Measurements from ENCODE around the gene RPS8. TPM values are rescaled to one million over a fixed set of nuclear protein-coding genes. Genes with fewer than 3 reads are reported as not detected.
"Not testable (repeated sequence)": the region's sequence is repeated elsewhere in the genome, so short reads cannot be mapped to it uniquely, and the experiment has no call there.

The RPS8 gene
- total and polyA plus RNA-seq, 4 donors, result 1,373 to 3,400 (median 1,929) TPM

- no peaks in the 10 kb centered on the region for H3K9me3 ChIP-seq (ENCODE audit: control insufficient read depth, low read length)
- 3 to 5% methylated on average over 14 of the region's 14 CpGs for WGBS, 2 donors
- DNase-seq (no peak), ATAC-seq (ENCODE audit: low FRiP score) (peak; percentile 4)
- intact Hi-C loops (cut with DNase I), result no loop called here
- H3K36me3 ChIP-seq (ENCODE audit: control insufficient read depth in 1 of 2, insufficient read depth in 2 of 2, low read length in 1 of 2), result no peaks in the 10 kb centered on the region
- no peak overlapping the region for H3K27ac ChIP-seq (ENCODE audit: low read depth in 1 of 2, low read length in 2 of 2)
- H3K4me3 ChIP-seq (ENCODE audit: low read length in 2 of 2), result no peak overlapping the region
- H3K4me1 ChIP-seq (ENCODE audit: control insufficient read depth in 1 of 2, insufficient read depth in 2 of 2, low read length in 2 of 2), result no peaks in the 10 kb centered on the region
- H3K27me3 ChIP-seq (ENCODE audit: control insufficient read depth in 1 of 2, insufficient read depth in 2 of 2, low read length in 1 of 2), result no peaks in the 10 kb centered on the region
These were observed 35.1 kb upstream of the RPS8 start for GRCh38 chr1:44740179-44740617.

- Histone ChIP-seq H3K4me1 (ENCODE audit: control insufficient read depth in 1 of 2, insufficient read depth in 2 of 2, low read length in 2 of 2) (no peaks in the 10 kb centered on the region), H3K4me3 (ENCODE audit: low read length in 2 of 2) (no peak overlapping the region), H3K27me3 (ENCODE audit: control insufficient read depth in 1 of 2, insufficient read depth in 2 of 2, low read length in 1 of 2) (no peaks in the 10 kb centered on the region), H3K36me3 (ENCODE audit: control insufficient read depth in 1 of 2, insufficient read depth in 2 of 2, low read length in 1 of 2) (no peaks in the 10 kb centered on the region), H3K27ac (ENCODE audit: low read depth in 1 of 2, low read length in 2 of 2) (no peak overlapping the region), H3K9me3 (ENCODE audit: control insufficient read depth, low read length) (no peaks in the 10 kb centered on the region)
- intact Hi-C loops (cut with DNase I), result no loop called here
- no peak for DNase-seq
- no peak for ATAC-seq (ENCODE audit: low FRiP score)
- 79 to 92% methylated on average over 1 of the region's 1 CpG for WGBS, 2 donors
These were observed 32.1 kb upstream of the RPS8 start for GRCh38 chr1:44743211-44743610.

GRCh38 chr1:44747878-44748277 is 27.5 kb upstream of the RPS8 start:
- intact Hi-C loops (cut with DNase I), result no loop called here
- no peak overlapping the region for H3K27ac ChIP-seq (ENCODE audit: low read depth in 1 of 2, low read length in 2 of 2)
- H3K4me3 ChIP-seq (ENCODE audit: low read length in 2 of 2), result no peak overlapping the region
- WGBS, 2 donors, result 86 to 92% methylated on average over 3 of the region's 3 CpGs
- no peaks in the 10 kb centered on the region for H3K27me3 ChIP-seq (ENCODE audit: control insufficient read depth in 1 of 2, insufficient read depth in 2 of 2, low read length in 1 of 2)
- DNase-seq (no peak), ATAC-seq (ENCODE audit: low FRiP score) (no peak)
- H3K9me3 ChIP-seq (ENCODE audit: control insufficient read depth, low read length), result no peaks in the 10 kb centered on the region
- H3K36me3 ChIP-seq (ENCODE audit: control insufficient read depth in 1 of 2, insufficient read depth in 2 of 2, low read length in 1 of 2), result no peaks in the 10 kb centered on the region
- no peaks in the 10 kb centered on the region for H3K4me1 ChIP-seq (ENCODE audit: control insufficient read depth in 1 of 2, insufficient read depth in 2 of 2, low read length in 2 of 2)

GRCh38 chr1:44757420-44757819 is 17.9 kb upstream of the RPS8 start:
- Histone ChIP-seq H3K36me3 (ENCODE audit: control insufficient read depth in 1 of 2, insufficient read depth in 2 of 2, low read length in 1 of 2) (no peaks in the 10 kb centered on the region), H3K4me1 (ENCODE audit: control insufficient read depth in 1 of 2, insufficient read depth in 2 of 2, low read length in 2 of 2) (no peaks in the 10 kb centered on the region), H3K27me3 (ENCODE audit: control insufficient read depth in 1 of 2, insufficient read depth in 2 of 2, low read length in 1 of 2) (no peaks in the 10 kb centered on the region), H3K27ac (ENCODE audit: low read depth in 1 of 2, low read length in 2 of 2) (no peak overlapping the region), H3K9me3 (ENCODE audit: control insufficient read depth, low read length) (no peaks in the 10 kb centered on the region), H3K4me3 (ENCODE audit: low read length in 2 of 2) (no peak overlapping the region)
- intact Hi-C loops (cut with DNase I), result no loop called here
- ATAC-seq (ENCODE audit: low FRiP score) (no peak), DNase-seq (no peak)
- 94 to 95% methylated on average over 2 of the region's 2 CpGs for WGBS, 2 donors

- Histone ChIP-seq H3K36me3 (ENCODE audit: control insufficient read depth in 1 of 2, insufficient read depth in 2 of 2, low read length in 1 of 2) (no peaks in the 10 kb centered on the region), H3K4me1 (ENCODE audit: control insufficient read depth in 1 of 2, insufficient read depth in 2 of 2, low read length in 2 of 2) (no peaks in the 10 kb centered on the region), H3K27me3 (ENCODE audit: control insufficient read depth in 1 of 2, insufficient read depth in 2 of 2, low read length in 1 of 2) (no peaks in the 10 kb centered on the region), H3K27ac (ENCODE audit: low read depth in 1 of 2, low read length in 2 of 2) (no peak overlapping the region), H3K4me3 (ENCODE audit: low read length in 2 of 2) (no peak overlapping the region), H3K9me3 (ENCODE audit: control insufficient read depth, low read length) (no peaks in the 10 kb centered on the region)
- 92 to 98% methylated on average over 11 of the region's 11 CpGs for WGBS, 2 donors
- intact Hi-C loops (cut with DNase I), result no loop called here
- ATAC-seq (ENCODE audit: low FRiP score) (no peak), DNase-seq (no peak)
These were observed 16.3 kb upstream of the RPS8 start for GRCh38 chr1:44759077-44759476.

GRCh38 chr1:44760876-44761275 is 14.5 kb upstream of the RPS8 start:
- ATAC-seq (ENCODE audit: low FRiP score) (no peak), DNase-seq (no peak)
- Histone ChIP-seq H3K4me3 (ENCODE audit: low read length in 2 of 2) (no peak overlapping the region), H3K4me1 (ENCODE audit: control insufficient read depth in 1 of 2, insufficient read depth in 2 of 2, low read length in 2 of 2) (no peaks in the 10 kb centered on the region), H3K9me3 (ENCODE audit: control insufficient read depth, low read length) (no peaks in the 10 kb centered on the region), H3K36me3 (ENCODE audit: control insufficient read depth in 1 of 2, insufficient read depth in 2 of 2, low read length in 1 of 2) (no peaks in the 10 kb centered on the region), H3K27ac (ENCODE audit: low read depth in 1 of 2, low read length in 2 of 2) (no peak overlapping the region), H3K27me3 (ENCODE audit: control insufficient read depth in 1 of 2, insufficient read depth in 2 of 2, low read length in 1 of 2) (no peaks in the 10 kb centered on the region)
- WGBS, 2 donors, result 93 to 97% methylated on average over 3 of the region's 3 CpGs
- intact Hi-C loops (cut with DNase I), result no loop called here

GRCh38 chr1:44766421-44766820 is 8.9 kb upstream of the RPS8 start:
- intact Hi-C loops (cut with DNase I); H3K36me3 ChIP-seq (ENCODE audit: control insufficient read depth in 1 of 2, insufficient read depth in 2 of 2, low read length in 1 of 2); H3K27me3 ChIP-seq (ENCODE audit: control insufficient read depth in 1 of 2, insufficient read depth in 2 of 2, low read length in 1 of 2); H3K4me1 ChIP-seq (ENCODE audit: control insufficient read depth in 1 of 2, insufficient read depth in 2 of 2, low read length in 2 of 2); H3K27ac ChIP-seq (ENCODE audit: low read depth in 1 of 2, low read length in 2 of 2); ATAC-seq (ENCODE audit: low FRiP score); DNase-seq; H3K4me3 ChIP-seq (ENCODE audit: low read length in 2 of 2); H3K9me3 ChIP-seq (ENCODE audit: control insufficient read depth, low read length): not testable (repeated sequence)
- 94% methylated on average over 6 of the region's 6 CpGs for WGBS, 2 donors

- H3K4me3 ChIP-seq (ENCODE audit: low read length in 2 of 2), result peak overlapping the region; percentile 21 to 66
- intact Hi-C loops (cut with DNase I), result loop anchor here (2.0 to 5.0 kb wide), 2 partner anchors 37 to 39 kb away; partner anchors contain the start of gene KIF2C (in 2 of the 2)
- DNase-seq, result peak in 1 of 2 donors; percentile 62
These were observed 790 bp downstream of the RPS8 start for GRCh38 chr1:44775930-44776729.

GRCh38 chr1:44776730-44777068 is 1.4 kb downstream of the RPS8 start:
- intact Hi-C loops (cut with DNase I), result loop anchor here in 1 of 2 donors (5.0 kb wide), 1 partner anchor 39 kb away; the partner anchor contains the start of gene KIF2C
- Histone ChIP-seq H3K36me3 (ENCODE audit: control insufficient read depth in 1 of 2, insufficient read depth in 2 of 2, low read length in 1 of 2) (peaks cover 0 to 7% of the 10 kb centered on the region in 2 donors), H3K27me3 (ENCODE audit: control insufficient read depth in 1 of 2, insufficient read depth in 2 of 2, low read length in 1 of 2) (no peaks in the 10 kb centered on the region), H3K4me1 (ENCODE audit: control insufficient read depth in 1 of 2, insufficient read depth in 2 of 2, low read length in 2 of 2) (no peaks in the 10 kb centered on the region), H3K27ac (ENCODE audit: low read depth in 1 of 2, low read length in 2 of 2) (no peak overlapping the region), H3K4me3 (ENCODE audit: low read length in 2 of 2) (peak overlapping the region in 1 of 2 donors; percentile 66), H3K9me3 (ENCODE audit: control insufficient read depth, low read length) (no peaks in the 10 kb centered on the region)
- WGBS, 2 donors, result 61 to 65% methylated on average over 12 of the region's 12 CpGs
- ATAC-seq (ENCODE audit: low FRiP score) (no peak), DNase-seq (no peak)

More at GRCh38 chr1:44775930-44776729, 790 bp downstream of the RPS8 start:
- Histone ChIP-seq H3K4me1 (ENCODE audit: control insufficient read depth in 1 of 2, insufficient read depth in 2 of 2, low read length in 2 of 2) (no peaks in the 10 kb centered on the region), H3K9me3 (ENCODE audit: control insufficient read depth, low read length) (no peaks in the 10 kb centered on the region), H3K36me3 (ENCODE audit: control insufficient read depth in 1 of 2, insufficient read depth in 2 of 2, low read length in 1 of 2) (peaks cover 0 to 7% of the 10 kb centered on the region in 2 donors), H3K27me3 (ENCODE audit: control insufficient read depth in 1 of 2, insufficient read depth in 2 of 2, low read length in 1 of 2) (no peaks in the 10 kb centered on the region), H3K27ac (ENCODE audit: low read depth in 1 of 2, low read length in 2 of 2) (peak overlapping the region; percentile 43 to 68)
- ATAC-seq (ENCODE audit: low FRiP score), result peak; percentile 5
- 10 to 12% methylated on average over 36 of the region's 36 CpGs for WGBS, 2 donors
